ENCODE results near the gene CLDN34. TPM values are rescaled to one million over a fixed set of nuclear protein-coding genes. Genes with fewer than 3 reads are reported as not detected.

CLDN34 gene
- total RNA-seq, 4 donors from 2014 or later = not detected

DNA sequence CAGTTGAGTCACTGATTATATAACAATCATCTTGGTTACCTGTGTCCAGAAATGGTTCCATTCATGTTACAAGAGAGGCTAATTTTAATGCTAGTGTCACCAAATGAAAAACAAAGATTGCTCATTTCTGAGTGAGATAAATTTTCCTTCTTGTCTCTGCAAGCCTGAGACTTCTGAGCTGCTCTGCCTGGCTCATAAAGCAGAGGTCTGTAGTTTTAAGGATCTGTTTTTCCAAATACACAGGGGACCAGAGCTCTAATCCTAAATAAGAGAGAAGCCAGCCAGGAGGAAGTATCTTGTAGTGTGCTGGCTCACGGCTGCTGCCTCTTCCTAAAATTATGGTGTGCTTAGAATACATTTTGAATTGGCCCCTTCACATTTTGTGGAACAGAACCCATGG, 42.6 kb downstream of the CLDN34 start:
- no peaks in the 10 kb centered on the region for H3K27me3 ChIP-seq
- H3K36me3 ChIP-seq = no peaks in the 10 kb centered on the region
- DNase-seq = peak in 1 of 3 donors; percentile 13
- no peak for TF ChIP-seq POLR2A (IDR thresholded peaks at IDR 0.05)
- TF ChIP-seq, protein P1, sequence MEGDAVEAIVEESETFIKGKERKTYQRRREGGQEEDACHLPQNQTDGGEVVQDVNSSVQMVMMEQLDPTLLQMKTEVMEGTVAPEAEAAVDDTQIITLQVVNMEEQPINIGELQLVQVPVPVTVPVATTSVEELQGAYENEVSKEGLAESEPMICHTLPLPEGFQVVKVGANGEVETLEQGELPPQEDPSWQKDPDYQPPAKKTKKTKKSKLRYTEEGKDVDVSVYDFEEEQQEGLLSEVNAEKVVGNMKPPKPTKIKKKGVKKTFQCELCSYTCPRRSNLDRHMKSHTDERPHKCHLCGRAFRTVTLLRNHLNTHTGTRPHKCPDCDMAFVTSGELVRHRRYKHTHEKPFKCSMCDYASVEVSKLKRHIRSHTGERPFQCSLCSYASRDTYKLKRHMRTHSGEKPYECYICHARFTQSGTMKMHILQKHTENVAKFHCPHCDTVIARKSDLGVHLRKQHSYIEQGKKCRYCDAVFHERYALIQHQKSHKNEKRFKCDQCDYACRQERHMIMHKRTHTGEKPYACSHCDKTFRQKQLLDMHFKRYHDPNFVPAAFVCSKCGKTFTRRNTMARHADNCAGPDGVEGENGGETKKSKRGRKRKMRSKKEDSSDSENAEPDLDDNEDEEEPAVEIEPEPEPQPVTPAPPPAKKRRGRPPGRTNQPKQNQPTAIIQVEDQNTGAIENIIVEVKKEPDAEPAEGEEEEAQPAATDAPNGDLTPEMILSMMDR (IDR thresholded peaks at IDR 0.05) = no peak
- no peak overlapping the region for H3K27ac ChIP-seq
- no peaks in the 10 kb centered on the region for H3K4me1 ChIP-seq
- H3K4me3 ChIP-seq = no peak overlapping the region
- H3K9me3 ChIP-seq = no peaks in the 10 kb centered on the region

DNA sequence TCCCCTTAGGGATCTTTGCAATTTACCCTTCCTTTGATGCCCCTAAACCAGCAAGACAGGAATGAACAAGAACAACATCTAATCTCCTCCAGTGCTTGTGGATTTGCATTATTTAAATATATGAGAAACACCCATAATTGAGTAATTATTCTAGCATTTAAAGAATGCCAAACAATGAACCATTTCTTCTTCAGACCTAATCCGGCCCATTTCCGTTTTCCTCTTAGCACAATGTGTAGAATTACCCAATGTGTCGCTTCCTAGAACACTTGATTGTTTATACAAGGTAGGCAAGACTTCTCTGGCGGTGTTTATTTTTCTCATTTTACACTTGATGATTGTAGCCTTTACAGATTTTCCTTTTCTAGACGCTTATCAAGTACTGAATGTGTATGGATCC, 43.5 kb downstream of the CLDN34 start:
- no peaks in the 10 kb centered on the region for H3K4me1 ChIP-seq
- DNase-seq = no peak
- H3K4me3 ChIP-seq = no peak overlapping the region
- H3K27me3 ChIP-seq = no peaks in the 10 kb centered on the region
- H3K27ac ChIP-seq = no peak overlapping the region
- H3K9me3 ChIP-seq = no peaks in the 10 kb centered on the region
- TF ChIP-seq POLR2A (IDR thresholded peaks at IDR 0.05) = no peak
- TF ChIP-seq, protein P1 (IDR thresholded peaks at IDR 0.05) = no peak
- no peaks in the 10 kb centered on the region for H3K36me3 ChIP-seq

DNA sequence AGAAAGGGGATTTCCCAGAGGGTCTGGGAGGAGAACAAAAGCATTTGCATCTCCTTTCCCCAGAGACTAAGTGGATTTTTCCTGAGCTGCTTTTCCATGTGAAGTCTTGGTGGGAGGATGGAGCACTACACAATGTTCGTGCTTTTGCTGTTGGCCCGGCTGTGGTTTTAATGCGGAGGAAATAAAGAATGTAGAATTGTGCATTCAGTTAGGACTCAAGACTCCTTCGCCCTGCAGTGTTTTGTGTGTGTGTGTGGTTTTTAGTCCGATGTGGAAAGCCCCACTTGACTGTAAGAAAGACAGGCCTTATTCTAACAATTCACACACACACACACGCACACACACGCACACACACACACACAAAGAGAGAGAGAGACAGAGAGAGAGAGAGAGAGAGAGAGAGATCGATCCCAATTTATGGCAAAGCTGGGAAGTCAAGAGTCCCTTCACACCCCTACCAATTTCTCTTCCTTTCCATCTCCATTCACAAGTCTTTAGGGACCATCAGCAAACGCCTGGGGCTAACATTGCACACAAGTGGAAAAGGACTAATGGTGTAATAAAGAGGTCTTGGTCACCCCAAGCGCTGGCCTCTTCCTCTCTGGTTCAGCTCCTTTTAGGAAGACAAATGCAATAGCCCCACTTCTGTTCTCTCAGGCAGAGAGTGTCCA, 44.2 kb downstream of the CLDN34 start:
- DNase-seq = peak in 1 of 3 donors; percentile 36
- no peak overlapping the region for H3K27ac ChIP-seq
- no peaks in the 10 kb centered on the region for H3K9me3 ChIP-seq
- H3K4me3 ChIP-seq = no peak overlapping the region
- H3K36me3 ChIP-seq = no peaks in the 10 kb centered on the region
- H3K27me3 ChIP-seq = no peaks in the 10 kb centered on the region
- H3K4me1 ChIP-seq = no peaks in the 10 kb centered on the region
- TF ChIP-seq, protein P1 (IDR thresholded peaks at IDR 0.05) = no peak
- no peak for TF ChIP-seq POLR2A (IDR thresholded peaks at IDR 0.05)

DNA sequence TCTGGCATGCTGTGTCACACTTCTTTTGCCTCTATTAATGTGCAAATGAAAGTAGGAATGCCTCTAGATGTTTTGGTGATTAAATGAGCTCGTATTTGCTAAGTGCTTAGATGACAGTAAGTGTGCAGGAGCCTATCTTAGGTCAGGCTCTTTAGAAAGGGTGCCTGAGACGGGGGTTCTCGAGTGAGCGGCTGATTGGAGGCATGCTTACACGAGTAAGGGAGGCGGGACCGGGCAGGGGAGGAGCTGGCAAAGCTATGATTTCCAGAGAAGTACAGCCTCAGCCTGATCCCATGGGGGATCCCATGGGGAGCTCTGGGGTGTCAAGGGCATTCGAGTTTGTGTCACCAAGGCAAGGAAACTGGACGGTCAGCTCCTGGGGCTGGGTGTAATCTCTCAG, 44.8 kb downstream of the CLDN34 start:
- no peaks in the 10 kb centered on the region for H3K4me1 ChIP-seq
- TF ChIP-seq, protein P1 (IDR thresholded peaks at IDR 0.05) = no peak
- TF ChIP-seq POLR2A (IDR thresholded peaks at IDR 0.05) = no peak
- no peaks in the 10 kb centered on the region for H3K36me3 ChIP-seq
- no peak overlapping the region for H3K27ac ChIP-seq
- H3K27me3 ChIP-seq = no peaks in the 10 kb centered on the region
- no peak overlapping the region for H3K4me3 ChIP-seq
- H3K9me3 ChIP-seq = no peaks in the 10 kb centered on the region
- peak in 1 of 3 donors; percentile 43 for DNase-seq

DNA sequence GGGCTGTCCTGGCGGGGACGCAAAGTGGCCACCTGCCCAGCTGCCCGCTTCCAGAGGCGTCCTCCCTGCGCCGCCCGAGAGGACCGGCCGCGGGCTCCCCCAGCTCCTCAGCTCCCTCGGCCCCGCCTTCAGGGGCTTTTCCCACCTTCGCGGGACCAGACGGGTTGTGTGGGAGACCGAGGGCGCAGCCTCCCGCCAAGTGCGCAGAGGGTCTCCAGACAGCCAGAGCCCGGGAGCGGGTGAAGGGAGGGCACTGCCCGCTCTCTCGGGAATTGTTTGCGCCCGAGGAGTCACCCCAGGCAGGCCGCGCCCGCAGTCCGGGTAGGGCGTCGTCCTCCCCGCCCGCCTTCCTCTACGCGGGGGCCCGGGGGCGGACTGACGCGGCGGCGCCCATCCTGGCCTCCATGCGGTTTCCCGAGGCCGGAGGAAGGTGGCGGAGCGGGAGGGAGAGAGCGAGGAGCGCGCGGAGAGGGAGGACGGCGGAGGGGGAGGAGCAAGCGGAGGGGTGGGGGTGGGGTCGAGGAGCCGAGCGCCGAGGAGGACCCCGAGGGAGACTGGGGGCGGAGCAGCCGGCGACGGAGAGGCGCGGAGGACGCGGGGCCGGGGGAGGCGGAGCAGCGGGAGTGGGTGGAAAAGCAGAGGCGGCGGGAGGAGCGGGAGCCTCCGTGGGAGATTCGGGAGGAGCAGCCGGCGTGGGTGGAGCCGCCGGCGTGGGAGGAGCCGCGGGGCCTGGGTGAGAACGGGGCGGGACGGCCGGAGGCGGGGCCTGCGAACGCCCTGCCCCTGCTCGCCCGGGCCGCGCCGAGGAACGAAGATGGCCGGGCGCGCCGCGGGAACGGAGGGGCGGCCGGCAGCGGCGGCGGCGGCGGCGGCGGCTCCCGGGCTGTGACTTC, 47.5 kb downstream of the CLDN34 start:
- no peaks in the 10 kb centered on the region for H3K36me3 ChIP-seq
- peak in 1 of 2 donors; percentile 58 for TF ChIP-seq POLR2A (IDR thresholded peaks at IDR 0.05)
- TF ChIP-seq, protein P1 (IDR thresholded peaks at IDR 0.05) = no peak
- H3K9me3 ChIP-seq = no peaks in the 10 kb centered on the region
- peak; percentile 74 to 89 (median 87) for DNase-seq
- H3K27ac ChIP-seq = peak overlapping the region; percentile 71 to 90 (median 78)
- peak overlapping the region; percentile 55 to 71 (median 58) for H3K4me3 ChIP-seq
- H3K4me1 ChIP-seq = peaks cover 0 to 16% (median 0%) of the 10 kb centered on the region in 4 donors
- no peaks in the 10 kb centered on the region for H3K27me3 ChIP-seq
